Right atrium auricular region (tissue), 2 donors: ENCODE measurements around the gene TAC3. TPM values are rescaled to one million over a fixed set of nuclear protein-coding genes. Genes with fewer than 3 reads are reported as not detected.

Source experiments
- DNase-seq: peaks from one replicate; pipeline ENCODE4 v3.0.0-alpha.2; 2019; ENCODE audit warnings: low spot score
- H3K27ac ChIP-seq, 2 donors: fragments of 200-600 bp; sonication (generic); 1 replicate in 1 of 2; 2 replicates in 1 of 2; pipeline ENCODE4 v1.5.1; 2016 to 2019
- H3K27me3 ChIP-seq, 2 donors: fragments of 200-600 bp; sonication (generic); one replicate each; pipeline versions ENCODE4 v1.5.1 to v1.6.0; 2017 to 2019
- H3K36me3 ChIP-seq: fragments of 200-600 bp; sonication (generic); one replicate; pipeline ENCODE4 v1.5.1; 2016
- H3K4me1 ChIP-seq, 2 donors: fragments of 200-600 bp; sonication (generic); one replicate each; pipeline versions ENCODE4 v1.5.1 to v1.6.0; 2017 to 2019
- H3K4me3 ChIP-seq, 2 donors: fragments of 200-600 bp; sonication (generic); 1 replicate in 1 of 2; 2 replicates in 1 of 2; pipeline ENCODE4 v1.5.1; 2017 to 2019; ENCODE audit warnings: mild to moderate bottlenecking in 1 of 2, moderate library complexity in 1 of 2
- H3K9me3 ChIP-seq, 2 donors: fragments of 200-600 bp; sonication (generic); one replicate each; pipeline ENCODE4 v1.5.1; 2019
- CTCF ChIP-seq, 2 donors: fragments of 200-600 bp; sonication (generic); IDR thresholded peaks; one replicate each; pipeline ENCODE4 v1.5.1; 2019; ENCODE audit warnings: antibody characterized with exemption in 2 of 2
- total RNA-seq, 2 donors: library from RNA; depleted of rRNA; stranded (reverse); fragments of >200 nt; gene quantifications; one replicate each; pipeline ENCODE4 v1.1.0, GENCODE V29; 2016

TAC3 gene
- total RNA-seq, 2 donors from 2014 or later, result not detected

- TF ChIP-seq CTCF (IDR thresholded peaks at IDR 0.05), result no peak
- Histone ChIP-seq H3K27ac (no peak overlapping the region), H3K4me1 (peaks cover 0 to 16% of the 10 kb centered on the region in 2 donors), H3K27me3 (no peaks in the 10 kb centered on the region), H3K9me3 (no peaks in the 10 kb centered on the region), H3K36me3 (peaks cover 22% of the 10 kb centered on the region), H3K4me3 (no peak overlapping the region)
- DNase-seq, result no peak
These were observed 18.0 kb downstream of the TAC3 start for GRCh38 chr12:56998316-56998715.

- H3K27ac ChIP-seq, result no peak overlapping the region
- peak; percentile 38 for DNase-seq
- no peak overlapping the region for H3K4me3 ChIP-seq
- TF ChIP-seq CTCF (IDR thresholded peaks at IDR 0.05), result no peak
- no peaks in the 10 kb centered on the region for H3K27me3 ChIP-seq
- H3K4me1 ChIP-seq, result peaks cover 0 to 13% of the 10 kb centered on the region in 2 donors
- peaks cover 9% of the 10 kb centered on the region for H3K36me3 ChIP-seq
- H3K9me3 ChIP-seq, result no peaks in the 10 kb centered on the region
These were observed 19.4 kb downstream of the TAC3 start for GRCh38 chr12:56996793-56997545.

- H3K27me3 ChIP-seq, result no peaks in the 10 kb centered on the region
- TF ChIP-seq CTCF (IDR thresholded peaks at IDR 0.05), result no peak
- no peak overlapping the region for H3K4me3 ChIP-seq
- H3K27ac ChIP-seq, result no peak overlapping the region
- H3K9me3 ChIP-seq, result no peaks in the 10 kb centered on the region
- peaks cover 5% of the 10 kb centered on the region for H3K36me3 ChIP-seq
- peaks cover 0 to 12% of the 10 kb centered on the region in 2 donors for H3K4me1 ChIP-seq
- peak; percentile 42 for DNase-seq
These were observed 20.3 kb downstream of the TAC3 start for GRCh38 chr12:56995930-56996496.

- H3K4me1 ChIP-seq, result peaks cover 0 to 15% of the 10 kb centered on the region in 2 donors
- H3K36me3 ChIP-seq, result peaks cover 5% of the 10 kb centered on the region
- no peaks in the 10 kb centered on the region for H3K27me3 ChIP-seq
- no peaks in the 10 kb centered on the region for H3K9me3 ChIP-seq
- H3K4me3 ChIP-seq, result no peak overlapping the region
- TF ChIP-seq CTCF (IDR thresholded peaks at IDR 0.05), result no peak
- peak; percentile 30 for DNase-seq
- no peak overlapping the region for H3K27ac ChIP-seq
These were observed 21.0 kb downstream of the TAC3 start for GRCh38 chr12:56995201-56995929.

GRCh38 chr12:56994231-56994746 is 22.0 kb downstream of the TAC3 start:
- Histone ChIP-seq H3K27ac (no peak overlapping the region), H3K36me3 (peaks cover 5% of the 10 kb centered on the region), H3K27me3 (no peaks in the 10 kb centered on the region), H3K4me1 (peaks cover 0 to 15% of the 10 kb centered on the region in 2 donors), H3K9me3 (no peaks in the 10 kb centered on the region), H3K4me3 (no peak overlapping the region)
- TF ChIP-seq CTCF (IDR thresholded peaks at IDR 0.05), result no peak
- no peak for DNase-seq
